Upper lobe of right lung (tissue), 1 donor: ENCODE data around the gene HOXD13. TPM values are rescaled to one million over a fixed set of nuclear protein-coding genes. Genes with fewer than 3 reads are reported as not detected.

Experiments used
- ATAC-seq: fragments of 200-7000 bp; cut with Tn5 transposase; one replicate; pipeline ENCODE4 v1.9.1; 2020; ENCODE audit warnings: mild to moderate bottlenecking, moderate library complexity
- DNase-seq: peaks from one replicate; pipeline ENCODE4 v3.0.0-alpha.2; 2020
- H3K27ac ChIP-seq: fragments of 200-600 bp; one replicate; pipeline ENCODE4 v1.8.0; 2022
- H3K27me3 ChIP-seq: fragments of 200-600 bp; one replicate; pipeline ENCODE4 v1.8.0; 2022; ENCODE audit warnings: mild to moderate bottlenecking
- H3K36me3 ChIP-seq: fragments of 200-600 bp; one replicate; pipeline ENCODE4 v1.8.0; 2022
- H3K4me1 ChIP-seq: fragments of 200-600 bp; one replicate; pipeline ENCODE4 v1.8.0; 2022
- H3K4me3 ChIP-seq: fragments of 200-600 bp; one replicate; pipeline ENCODE4 v1.8.0; 2022; ENCODE audit warnings: mild to moderate bottlenecking
- H3K9me3 ChIP-seq: fragments of 200-600 bp; one replicate; pipeline ENCODE4 v1.8.0; 2022
- CTCF ChIP-seq: fragments of 200-600 bp; IDR thresholded peaks from one replicate; pipeline ENCODE4 v1.8.0; 2022; ENCODE audit warnings: antibody characterized with exemption
- intact Hi-C: fragments of 100-400 bp; cut with DNase I; formaldehyde crosslinking; loops from one replicate; pipeline ENCODE4 v1.11.0; 2022
- total RNA-seq: library from RNA; stranded (reverse); fragmentation: NEBNext Ultra II Directional; extraction: Animal tissue kit (Norgen Biotek cat#: 25700); gene quantifications from one replicate; pipeline ENCODE4 v1.2.1, GENCODE V29; 2021
- donor health status: DM: no; HTN: yes; CAD: no; lungs with severe emphysema.

The HOXD13 gene
- total RNA-seq, 1 donor from 2014 or later = not detected

- H3K27me3 ChIP-seq = peaks cover 97% of the 10 kb centered on the region
- no peaks in the 10 kb centered on the region for H3K36me3 ChIP-seq
- H3K27ac ChIP-seq = no peak overlapping the region
- H3K9me3 ChIP-seq = no peaks in the 10 kb centered on the region
- H3K4me1 ChIP-seq = no peaks in the 10 kb centered on the region
- intact Hi-C loops = no loop called here
- DNase-seq = no peak
- ATAC-seq = no peak
- TF ChIP-seq CTCF = no peak
- H3K4me3 ChIP-seq = no peak overlapping the region
Measured at GRCh38 chr2:176082525-176082823, 10.0 kb upstream of the HOXD13 start.

DNA sequence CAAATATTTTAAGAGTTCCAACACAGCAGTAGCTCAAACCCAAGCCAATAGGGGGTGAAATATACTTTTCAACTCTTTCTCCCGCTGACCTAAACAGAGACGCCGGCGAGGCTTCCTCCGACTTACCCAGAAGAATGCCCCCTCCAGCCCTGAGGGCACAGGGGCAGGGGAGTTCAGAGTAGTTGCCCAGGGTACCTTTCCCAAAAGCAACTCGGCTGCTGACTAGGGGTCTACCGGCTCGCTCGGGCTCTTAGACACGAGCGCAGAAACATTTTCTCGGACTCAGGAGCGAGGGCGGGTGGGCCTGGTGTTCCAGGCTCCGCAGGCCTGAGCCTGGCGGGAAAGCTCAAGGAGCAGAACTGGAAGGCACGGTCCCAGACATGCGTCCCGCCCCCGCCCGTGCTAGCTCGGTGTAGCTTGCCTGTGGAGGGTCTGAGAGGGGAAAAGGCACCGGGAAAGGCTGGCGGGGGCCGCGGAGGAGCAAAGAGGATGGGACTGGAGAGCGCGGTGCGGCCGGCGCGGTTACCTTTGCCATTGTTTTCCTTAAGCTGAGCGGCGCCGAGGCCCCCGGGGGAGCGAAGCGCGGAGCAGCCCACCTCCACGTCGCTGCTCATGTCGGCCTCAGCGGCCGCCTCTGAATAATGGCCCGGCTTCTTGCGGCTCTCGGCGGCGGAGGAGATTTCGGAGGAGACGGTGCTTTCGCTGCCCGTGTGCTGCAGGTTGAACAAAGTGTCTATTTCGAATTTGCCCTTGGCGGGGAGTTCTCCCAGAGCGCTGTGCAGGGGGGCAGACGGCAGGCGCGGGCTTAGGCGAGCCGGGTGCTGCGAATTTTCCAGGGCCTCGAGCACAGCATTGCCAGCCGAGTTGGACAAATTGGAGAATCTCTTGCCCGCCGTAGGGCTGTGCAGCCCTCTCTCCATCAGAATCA is 9.4 kb upstream of the HOXD13 start:
- DNase-seq = no peak
- intact Hi-C loops = no loop called here
- peaks cover 4% of the 10 kb centered on the region for H3K4me1 ChIP-seq

GRCh38 chr2:176083796-176084261 is 8.7 kb upstream of the HOXD13 start, which contains the start of gene EVX2:
EVX2 (minus strand) TSS chr2:176083962; CDS start chr2:176083776, 186 bp downstream.
- Histone ChIP-seq H3K27me3 (peaks cover 97% of the 10 kb centered on the region), H3K9me3 (no peaks in the 10 kb centered on the region), H3K4me3 (no peak within 1 kb of the TSS), H3K4me1 (peaks cover 10% of the 10 kb centered on the region), H3K36me3 (no peaks in the 10 kb centered on the region), H3K27ac (no peak within 1 kb of the TSS)
- DNase-seq (no peak), ATAC-seq (no peak)
- intact Hi-C loops = no loop called here
- no peak for TF ChIP-seq CTCF

More for the DNA sequence above, 9.4 kb upstream of the HOXD13 start:
- Histone ChIP-seq H3K9me3 (no peaks in the 10 kb centered on the region), H3K4me3 (no peak overlapping the region), H3K36me3 (no peaks in the 10 kb centered on the region), H3K27ac (no peak overlapping the region), H3K27me3 (peaks cover 97% of the 10 kb centered on the region)
- TF ChIP-seq CTCF = no peak
- no peak for ATAC-seq

DNA sequence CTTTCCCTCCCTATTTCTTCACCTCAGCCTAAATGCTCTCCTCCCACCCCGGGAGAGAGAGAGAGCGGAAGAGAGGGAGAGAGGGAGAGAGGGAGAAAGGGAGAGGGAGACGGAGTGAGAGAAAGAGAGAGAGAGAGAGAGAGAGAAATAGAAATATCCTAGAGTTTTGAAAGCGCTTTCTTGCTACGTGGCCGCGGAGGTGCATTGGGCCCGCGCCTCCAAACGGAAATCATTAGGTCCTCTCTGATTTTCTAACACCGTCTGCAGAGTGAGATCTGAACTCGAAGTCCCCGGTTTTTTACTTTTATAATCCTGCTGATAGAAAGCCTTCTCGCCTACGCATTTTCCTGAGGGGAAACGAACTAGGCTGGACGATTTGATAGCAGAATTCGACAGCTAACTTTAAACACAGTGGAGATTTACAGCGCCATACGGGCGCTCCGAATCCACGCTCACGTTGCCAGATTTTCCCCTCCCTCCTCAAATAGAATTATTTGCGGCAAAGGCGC is 7.9 kb upstream of the HOXD13 start:
- Histone ChIP-seq H3K27me3 (peaks cover 97% of the 10 kb centered on the region), H3K9me3 (no peaks in the 10 kb centered on the region), H3K27ac (no peak overlapping the region), H3K36me3 (no peaks in the 10 kb centered on the region), H3K4me3 (no peak overlapping the region), H3K4me1 (peaks cover 10% of the 10 kb centered on the region)
- ATAC-seq (no peak), DNase-seq (no peak)
- no peak for TF ChIP-seq CTCF
- intact Hi-C loops = no loop called here

DNA sequence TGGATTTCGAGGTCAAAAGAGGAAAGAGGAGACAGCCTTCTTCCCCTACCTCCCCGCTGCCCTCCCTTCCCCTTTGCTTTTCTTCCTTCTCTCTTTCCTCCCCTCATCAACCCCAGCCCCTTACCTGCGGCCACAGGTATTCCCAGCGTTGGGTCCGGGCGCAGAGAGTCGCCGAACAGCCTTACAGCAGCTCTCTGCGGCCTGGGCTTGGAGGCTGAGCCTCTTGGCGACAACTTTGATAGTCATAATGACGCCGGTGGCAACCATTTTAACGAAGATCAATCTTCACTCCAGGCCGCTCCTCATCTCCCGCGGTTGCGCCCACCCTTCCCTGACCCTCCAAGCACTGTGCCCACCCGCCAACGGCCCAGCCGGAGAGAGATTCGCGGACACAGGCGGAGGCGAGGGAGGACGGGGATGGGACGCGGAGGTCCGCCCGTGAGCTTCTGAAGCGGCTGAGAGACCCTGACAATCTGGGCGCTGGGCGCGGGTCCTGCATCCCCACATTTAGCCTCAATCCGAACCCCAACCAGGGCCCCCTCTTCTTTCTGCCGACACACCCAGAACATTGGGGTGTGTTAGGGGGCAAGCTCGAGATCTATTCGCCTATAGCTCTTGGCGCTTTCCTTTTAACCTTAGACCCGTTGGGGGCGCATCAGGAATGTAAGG is 7.3 kb upstream of the HOXD13 start:
- no peak overlapping the region for H3K27ac ChIP-seq
- TF ChIP-seq CTCF = no peak
- DNase-seq = no peak
- H3K36me3 ChIP-seq = no peaks in the 10 kb centered on the region
- intact Hi-C loops = no loop called here
- H3K4me1 ChIP-seq = peaks cover 10% of the 10 kb centered on the region
- H3K4me3 ChIP-seq = no peak overlapping the region
- peaks cover 99% of the 10 kb centered on the region for H3K27me3 ChIP-seq
- no peaks in the 10 kb centered on the region for H3K9me3 ChIP-seq
- ATAC-seq = no peak
